AG09319 (cell line): Measurements from ENCODE around the gene SAP25.

Experiments used
- DNase-seq: peaks from one replicate; pipeline ENCODE4 v3.0.0-alpha.2; 2010; ENCODE audit warnings: low read depth; ENCODE audit errors: extremely low read depth
- CTCF ChIP-seq: IDR thresholded peaks from 2 replicates; pipeline ENCODE4 v1.5.1; 2011; ENCODE audit warnings: low read depth, mild to moderate bottlenecking, inconsistent platforms, low read length, moderate library complexity

Gene SAP25

GRCh38 chr7:100604028-100604975 is 30.6 kb upstream of the SAP25 start:
- DNase-seq: no peak
- peak; percentile 29 for TF ChIP-seq CTCF

- DNase-seq: no peak
Measured at GRCh38 chr7:100603726-100604027, 30.0 kb upstream of the SAP25 start.

GRCh38 chr7:100602889-100603725 is 29.4 kb upstream of the SAP25 start:
- peak; percentile 77 for DNase-seq
- no peak for TF ChIP-seq CTCF

More at GRCh38 chr7:100603726-100604027, 30.0 kb upstream of the SAP25 start:
- TF ChIP-seq CTCF: no peak

- TF ChIP-seq CTCF: no peak
- DNase-seq: no peak
Measured at GRCh38 chr7:100600730-100601038, 27.0 kb upstream of the SAP25 start.

GRCh38 chr7:100599911-100600729 is 26.4 kb upstream of the SAP25 start:
- no peak for DNase-seq

GRCh38 chr7:100598425-100598824 is 24.7 kb upstream of the SAP25 start:
- no peak for TF ChIP-seq CTCF

More at GRCh38 chr7:100599911-100600729, 26.4 kb upstream of the SAP25 start:
- TF ChIP-seq CTCF: no peak

GRCh38 chr7:100595188-100595587 is 21.5 kb upstream of the SAP25 start:
- no peak for TF ChIP-seq CTCF
- DNase-seq: no peak

More at GRCh38 chr7:100598425-100598824, 24.7 kb upstream of the SAP25 start:
- no peak for DNase-seq
